Measurements from ENCODE around the gene RHEX. TPM values are rescaled to one million over a fixed set of nuclear protein-coding genes. Genes with fewer than 3 reads are reported as not detected.

RHEX gene
- total RNA-seq, 2 experiments from 2014 or later = not detected

DNA sequence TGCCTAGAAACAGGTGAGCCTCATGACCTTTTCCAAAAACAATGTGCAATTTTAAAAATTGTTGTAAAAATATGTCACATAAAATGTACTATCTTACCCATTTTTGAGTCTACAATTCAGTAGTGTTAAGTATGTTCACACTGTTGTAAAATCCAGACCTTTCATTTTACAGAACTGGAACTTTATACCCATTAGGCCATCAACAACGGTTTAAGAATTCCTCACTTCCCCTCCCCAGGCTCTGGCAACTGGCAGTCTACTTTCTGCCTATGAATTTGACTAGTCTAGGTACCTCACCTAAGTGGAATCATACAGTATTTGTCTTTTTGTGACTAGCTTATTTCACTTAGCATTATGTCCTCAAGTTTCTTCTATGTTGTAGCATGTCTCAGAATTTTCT, 37.9 kb upstream of the RHEX start:
- no peak overlapping the region for H3K27ac Mint-ChIP-seq
- DNase-seq (no peak), ATAC-seq (no peak)
- H3K36me3 Mint-ChIP-seq (ENCODE audit: low read depth) = no peaks in the 10 kb centered on the region
- ChIA-PET CTCF (interaction anchor here (0.8 to 2.9 kb wide), 4 partner anchors 8 to 38 kb away, joined by 3 to 20 read pairs (median 3); no protein-coding TSS in a partner anchor), POLR2A (no interaction called here)
- H3K27me3 Mint-ChIP-seq (ENCODE audit: low read depth) = peaks cover 16% of the 10 kb centered on the region
- H3K4me3 Mint-ChIP-seq = no peak overlapping the region
- peaks cover 30% of the 10 kb centered on the region for H3K4me1 Mint-ChIP-seq (ENCODE audit: low read depth)
- no peaks in the 10 kb centered on the region for H3K9me3 Mint-ChIP-seq (ENCODE audit: insufficient read depth)

DNA sequence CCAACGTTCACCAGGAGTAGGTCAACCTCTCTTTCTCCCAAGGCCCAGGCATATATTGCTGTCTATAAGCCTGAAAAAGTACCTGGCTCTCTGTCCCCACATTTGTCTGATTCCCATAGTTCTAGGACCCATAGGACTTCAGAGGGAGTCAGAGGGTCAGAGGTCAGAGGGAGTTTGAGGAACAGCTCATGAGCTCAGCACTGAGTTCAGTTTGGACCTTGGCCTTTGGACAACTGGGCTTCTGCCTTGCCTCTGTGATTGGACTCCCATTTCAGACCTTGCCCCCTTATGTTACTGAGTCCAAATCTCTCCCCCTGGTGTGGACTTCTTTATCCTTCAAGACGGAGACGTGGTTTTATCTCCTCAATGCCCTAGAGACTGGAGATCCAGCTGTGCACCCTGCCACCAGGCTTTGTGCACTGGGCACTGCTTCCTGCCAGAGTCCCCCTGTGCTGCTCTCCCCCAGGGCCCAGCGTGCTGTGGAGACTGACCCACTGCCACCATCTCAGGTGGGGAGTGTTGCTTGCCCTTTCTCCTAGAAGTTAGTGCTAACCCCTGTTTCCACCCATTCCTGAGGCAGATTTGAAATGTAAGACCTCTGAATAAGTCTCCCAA, 32.5 kb upstream of the RHEX start:
- Mint-ChIP-seq H3K4me3 (no peak overlapping the region), H3K36me3 (ENCODE audit: low read depth) (no peaks in the 10 kb centered on the region), H3K27me3 (ENCODE audit: low read depth) (peaks cover 20% of the 10 kb centered on the region), H3K9me3 (ENCODE audit: insufficient read depth) (no peaks in the 10 kb centered on the region), H3K27ac (no peak overlapping the region), H3K4me1 (ENCODE audit: low read depth) (no peaks in the 10 kb centered on the region)
- CTCF ChIA-PET = interaction anchor here (1.2 kb wide), 1 partner anchor 9 kb away, joined by 3 read pairs; no protein-coding TSS in a partner anchor
- ATAC-seq (no peak), DNase-seq (no peak)
- POLR2A ChIA-PET = no interaction called here

DNA sequence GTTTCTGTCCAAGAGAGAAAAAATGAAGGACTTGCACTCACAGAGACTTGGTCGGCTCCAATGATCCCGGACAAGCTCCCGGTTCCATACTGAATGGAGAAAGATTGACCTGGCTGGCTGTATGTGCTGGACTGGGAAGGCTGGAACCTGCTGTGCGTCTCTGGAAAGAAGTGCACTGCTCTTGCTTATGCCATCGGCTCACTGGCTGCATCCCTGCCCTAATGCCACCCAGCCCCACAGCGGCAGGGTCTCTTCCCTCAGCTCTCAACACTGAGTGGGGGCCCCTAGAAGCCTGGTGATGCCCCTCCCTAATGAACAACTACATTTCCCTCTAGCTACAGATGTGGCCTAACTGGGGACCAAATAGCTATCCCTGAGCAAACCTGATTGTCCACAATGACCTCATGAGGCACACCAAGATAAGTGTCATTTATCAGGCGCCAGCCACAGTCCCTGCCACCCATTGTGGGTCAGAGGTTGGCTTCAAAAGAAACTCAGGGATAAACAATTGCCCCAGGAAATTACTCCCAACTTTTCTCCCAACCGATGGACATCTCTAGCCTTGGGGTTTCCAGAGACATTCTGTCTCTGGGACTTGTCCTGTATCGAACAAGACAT, 31.9 kb upstream of the RHEX start:
- no peaks in the 10 kb centered on the region for H3K36me3 Mint-ChIP-seq (ENCODE audit: low read depth)
- CTCF ChIA-PET = interaction anchor here (1.2 kb wide), 1 partner anchor 9 kb away, joined by 3 read pairs; no protein-coding TSS in a partner anchor
- ATAC-seq = no peak

DNA sequence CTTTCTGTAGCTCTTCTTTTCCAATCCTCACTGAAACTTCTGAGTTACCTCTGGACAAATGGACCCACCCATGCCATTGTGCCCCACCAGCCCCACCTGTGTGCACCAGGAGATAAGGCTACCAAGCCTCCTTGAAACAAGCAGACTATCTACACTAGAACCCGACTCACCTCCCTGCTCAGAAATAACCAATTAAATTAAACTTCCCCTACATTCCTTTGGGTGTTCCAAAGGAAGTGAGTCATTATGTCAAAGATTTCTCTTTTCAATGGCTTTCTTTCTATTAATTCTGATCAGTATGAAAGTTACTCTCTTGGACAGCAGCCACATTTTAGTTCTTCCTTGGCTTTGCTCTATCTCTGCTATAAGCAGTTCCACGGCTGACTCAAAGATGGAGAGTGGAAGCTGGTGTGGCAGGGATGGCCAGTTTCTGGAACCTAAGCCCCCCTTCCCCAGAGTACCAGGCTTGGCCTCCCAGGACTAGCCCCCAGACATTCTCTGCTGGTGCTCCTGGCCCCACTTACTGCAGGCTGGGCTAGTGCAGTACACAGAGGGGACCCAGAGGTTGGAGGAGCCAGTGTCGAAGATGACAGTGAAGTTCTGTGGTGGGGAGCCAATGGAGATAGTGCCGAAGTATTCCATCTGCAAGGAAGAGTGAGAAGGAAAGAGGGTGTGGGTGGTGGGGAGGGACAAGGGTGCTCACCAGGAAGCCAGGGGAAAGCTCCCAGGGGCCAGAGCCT, 31.2 kb upstream of the RHEX start:
- CTCF ChIA-PET = interaction anchor here (1.2 kb wide), 1 partner anchor 8 kb away, joined by 3 read pairs; no protein-coding TSS in a partner anchor
- Mint-ChIP-seq H3K9me3 (ENCODE audit: insufficient read depth) (no peaks in the 10 kb centered on the region), H3K27me3 (ENCODE audit: low read depth) (peaks cover 22% of the 10 kb centered on the region), H3K27ac (no peak overlapping the region), H3K4me3 (no peak overlapping the region), H3K4me1 (ENCODE audit: low read depth) (no peaks in the 10 kb centered on the region), H3K36me3 (ENCODE audit: low read depth) (no peaks in the 10 kb centered on the region)
- no peak for ATAC-seq
- POLR2A ChIA-PET = no interaction called here
- DNase-seq = no peak

More for the DNA sequence above, 31.9 kb upstream of the RHEX start:
- H3K4me1 Mint-ChIP-seq (ENCODE audit: low read depth) = no peaks in the 10 kb centered on the region
- no peak overlapping the region for H3K27ac Mint-ChIP-seq
- H3K27me3 Mint-ChIP-seq (ENCODE audit: low read depth) = peaks cover 22% of the 10 kb centered on the region
- H3K4me3 Mint-ChIP-seq = no peak overlapping the region
- no peaks in the 10 kb centered on the region for H3K9me3 Mint-ChIP-seq (ENCODE audit: insufficient read depth)
- DNase-seq = no peak
- POLR2A ChIA-PET = no interaction called here

DNA sequence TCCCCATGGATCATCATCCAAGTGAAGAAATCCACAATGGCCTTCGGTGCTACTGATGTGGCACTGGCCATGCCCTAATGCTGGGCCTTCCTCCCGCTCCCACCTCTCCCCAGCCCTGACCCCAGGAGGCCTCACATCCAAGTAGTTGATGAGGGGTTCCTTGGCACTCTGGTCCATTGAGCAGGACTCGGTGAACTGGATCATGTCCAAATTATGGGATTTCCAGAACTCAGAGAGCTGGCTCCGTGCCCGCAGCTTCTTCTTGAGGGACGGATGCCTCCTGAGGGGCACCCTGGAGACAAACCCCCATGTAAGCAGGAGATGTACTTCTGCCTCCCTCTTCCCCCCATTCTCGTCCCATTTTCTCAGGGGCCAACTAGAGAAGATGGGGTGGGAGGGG, 30.2 kb upstream of the RHEX start:
- ChIA-PET CTCF (interaction anchor here (1.3 kb wide), 1 partner anchor 46 kb away, joined by 4 read pairs; no protein-coding TSS in a partner anchor), POLR2A (no interaction called here)
- peaks cover 19% of the 10 kb centered on the region for H3K27me3 Mint-ChIP-seq (ENCODE audit: low read depth)
- H3K27ac Mint-ChIP-seq = no peak overlapping the region
- no peak for ATAC-seq
- H3K9me3 Mint-ChIP-seq (ENCODE audit: insufficient read depth) = no peaks in the 10 kb centered on the region
- no peak overlapping the region for H3K4me3 Mint-ChIP-seq
- no peak for DNase-seq
- no peaks in the 10 kb centered on the region for H3K4me1 Mint-ChIP-seq (ENCODE audit: low read depth)
- H3K36me3 Mint-ChIP-seq (ENCODE audit: low read depth) = no peaks in the 10 kb centered on the region

DNA sequence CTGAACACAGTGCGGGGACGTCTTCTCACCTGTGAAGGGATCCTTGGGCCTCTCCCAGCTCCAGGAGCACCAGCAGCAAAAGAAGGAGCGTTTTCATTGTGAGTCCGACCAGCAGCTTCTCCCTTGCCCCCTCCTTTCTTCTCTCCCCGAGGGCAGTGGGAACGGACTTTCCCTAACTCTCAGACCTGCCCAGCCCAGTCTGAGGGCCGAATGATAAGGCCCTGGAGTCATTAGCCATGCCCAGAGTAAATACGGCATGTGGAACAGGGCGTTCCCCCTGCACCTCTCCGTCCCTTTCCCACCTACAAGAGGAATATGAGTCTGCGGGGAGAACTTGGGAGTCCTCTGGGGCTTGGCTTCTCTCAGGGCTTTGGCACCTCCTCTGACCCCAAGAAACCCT, 29.3 kb upstream of the RHEX start, which contains the start of gene CTSE:
Gene CTSE, minus strand, starts transcription at position 201 of the 400 bp plus-strand sequence. Its CDS starts 104 bp downstream, at position 97.
- ATAC-seq = no peak
- H3K9me3 Mint-ChIP-seq (ENCODE audit: insufficient read depth) = no peaks in the 10 kb centered on the region
- H3K27ac Mint-ChIP-seq = no peak within 1 kb of the TSS
- no peak for DNase-seq
- ChIA-PET CTCF (interaction anchor here (1.3 kb wide), 1 partner anchor 47 kb away, joined by 4 read pairs; no protein-coding TSS in a partner anchor), POLR2A (no interaction called here)
- no peaks in the 10 kb centered on the region for H3K36me3 Mint-ChIP-seq (ENCODE audit: low read depth)
- H3K4me1 Mint-ChIP-seq (ENCODE audit: low read depth) = no peaks in the 10 kb centered on the region
- peaks cover 19% of the 10 kb centered on the region for H3K27me3 Mint-ChIP-seq (ENCODE audit: low read depth)
- H3K4me3 Mint-ChIP-seq = no peak within 1 kb of the TSS

DNA sequence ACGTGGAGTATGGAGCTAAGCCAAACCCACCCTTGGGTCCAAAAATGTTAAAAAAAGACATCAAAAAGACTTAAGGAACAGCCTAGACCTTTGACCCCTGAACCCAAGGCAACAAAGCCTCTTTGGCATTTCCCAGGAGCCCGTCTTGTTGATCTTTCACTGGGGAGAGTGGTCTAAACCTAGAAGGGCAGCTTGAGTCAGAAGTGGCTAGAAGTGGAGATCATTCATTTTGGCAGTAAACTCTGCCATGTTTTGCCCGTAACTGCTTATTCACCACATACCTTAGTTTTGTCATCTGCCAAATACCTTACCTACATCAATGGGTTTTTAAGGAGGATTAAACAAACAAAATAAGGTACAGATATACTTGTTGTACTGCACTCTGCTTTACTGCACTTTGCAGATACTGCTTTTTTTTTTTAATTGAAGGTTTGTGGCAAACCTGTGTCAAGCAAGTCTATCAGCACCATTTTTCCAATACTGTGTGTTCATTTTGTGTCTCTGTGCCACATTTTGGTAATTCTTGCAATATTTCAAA, 27.6 kb upstream of the RHEX start:
- H3K9me3 Mint-ChIP-seq (ENCODE audit: insufficient read depth) = no peaks in the 10 kb centered on the region
- POLR2A ChIA-PET = no interaction called here
- ATAC-seq (no peak), DNase-seq (no peak)
- no peak overlapping the region for H3K27ac Mint-ChIP-seq
- no peaks in the 10 kb centered on the region for H3K36me3 Mint-ChIP-seq (ENCODE audit: low read depth)
- CTCF ChIA-PET = interaction anchor here (0.9 to 10.4 kb wide), 2 partner anchors 9 to 80 kb away, joined by 3 to 252 read pairs; no protein-coding TSS in a partner anchor
- peaks cover 22% of the 10 kb centered on the region for H3K27me3 Mint-ChIP-seq (ENCODE audit: low read depth)
- H3K4me3 Mint-ChIP-seq = no peak overlapping the region
- H3K4me1 Mint-ChIP-seq (ENCODE audit: low read depth) = no peaks in the 10 kb centered on the region

DNA sequence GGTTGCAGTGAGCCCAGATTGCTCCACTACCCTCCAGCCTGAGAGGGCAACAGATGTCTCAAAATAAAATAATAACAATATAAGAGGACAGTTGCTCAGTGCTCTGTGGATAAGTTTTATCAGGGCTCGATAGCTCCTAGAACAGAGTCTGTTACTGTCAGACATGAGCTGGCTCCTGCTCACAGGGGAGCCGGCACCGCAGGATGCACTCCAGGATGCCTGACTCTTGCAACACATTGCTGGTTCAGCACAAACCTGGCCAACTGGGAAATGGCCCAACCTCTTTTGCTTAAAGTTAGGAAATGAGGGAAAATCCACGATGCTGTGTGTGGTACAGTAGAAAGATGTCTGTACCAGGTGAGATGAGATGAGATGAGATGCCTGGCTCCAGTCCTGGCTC, 23.5 kb upstream of the RHEX start:
- Mint-ChIP-seq H3K36me3 (ENCODE audit: low read depth) (no peaks in the 10 kb centered on the region), H3K27me3 (ENCODE audit: low read depth) (peaks cover 31% of the 10 kb centered on the region), H3K4me3 (no peak overlapping the region), H3K27ac (no peak overlapping the region), H3K4me1 (ENCODE audit: low read depth) (peaks cover 2% of the 10 kb centered on the region), H3K9me3 (ENCODE audit: insufficient read depth) (no peaks in the 10 kb centered on the region)
- POLR2A ChIA-PET = no interaction called here
- DNase-seq = no peak
- ATAC-seq = no peak
- CTCF ChIA-PET = interaction anchor here (0.7 to 10.4 kb wide), 17 partner anchors 9 to 76 kb away, joined by 3 to 252 read pairs (median 17); no protein-coding TSS in a partner anchor

DNA sequence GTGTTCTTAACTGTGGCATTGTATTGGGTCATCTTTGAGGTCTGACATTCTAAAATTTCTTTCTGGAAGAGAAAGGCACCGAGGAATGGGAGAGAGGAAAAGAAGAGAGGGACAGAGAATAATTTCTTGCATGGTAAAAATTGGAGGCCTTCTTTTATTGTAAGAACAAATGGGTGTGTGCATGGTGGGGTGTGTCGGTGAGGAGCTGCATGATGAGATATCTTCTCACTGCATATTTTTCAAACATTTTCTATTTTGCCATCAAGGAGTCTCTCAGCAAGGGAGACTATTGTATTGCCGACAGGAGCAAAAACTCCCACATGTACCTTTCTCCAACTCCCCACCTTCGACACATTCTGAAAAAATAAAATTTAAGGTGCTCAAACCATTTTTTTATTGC, 22.8 kb upstream of the RHEX start:
- CTCF ChIA-PET = interaction anchor here (0.7 to 10.4 kb wide), 37 partner anchors 8 to 701 kb away, joined by 3 to 252 read pairs (median 5); partner anchors contain the start of gene RAB7B
- ATAC-seq = no peak
- POLR2A ChIA-PET = interaction anchor here (1.3 kb wide), 1 partner anchor 76 kb away, joined by 5 read pairs; no protein-coding TSS in a partner anchor

DNA sequence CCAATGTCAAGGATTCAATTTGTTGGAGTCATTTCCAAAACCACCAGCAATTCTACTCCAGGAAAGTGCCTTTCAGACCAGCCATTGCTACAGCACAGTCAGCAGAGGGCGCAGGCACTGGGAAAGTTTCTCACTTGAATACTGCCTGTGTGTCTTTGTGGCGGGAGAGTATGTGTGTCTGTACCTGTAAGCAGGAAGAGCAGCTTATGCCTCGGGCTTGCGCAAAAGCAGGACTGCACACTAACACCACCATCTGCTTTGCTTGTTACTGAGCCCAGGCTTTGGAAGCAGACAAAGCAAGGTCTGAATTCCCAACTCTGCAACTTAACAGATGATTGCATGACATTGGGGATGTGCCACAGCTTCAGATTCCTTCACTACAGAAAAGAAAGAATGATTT, 22.3 kb upstream of the RHEX start:
- no peaks in the 10 kb centered on the region for H3K36me3 Mint-ChIP-seq (ENCODE audit: low read depth)
- ChIA-PET POLR2A (interaction anchor here (1.3 kb wide), 1 partner anchor 76 kb away, joined by 5 read pairs; no protein-coding TSS in a partner anchor), CTCF (interaction anchor here (0.5 to 10.4 kb wide), 34 partner anchors 12 to 438 kb away, joined by 3 to 252 read pairs (median 5); partner anchors contain the start of gene RAB7B)
- H3K4me3 Mint-ChIP-seq = no peak overlapping the region
- no peaks in the 10 kb centered on the region for H3K9me3 Mint-ChIP-seq (ENCODE audit: insufficient read depth)
- peak; percentile 79 for DNase-seq
- peak; percentile 98 for ATAC-seq
- no peak overlapping the region for H3K27ac Mint-ChIP-seq
- H3K4me1 Mint-ChIP-seq (ENCODE audit: low read depth) = peaks cover 7% of the 10 kb centered on the region
- H3K27me3 Mint-ChIP-seq (ENCODE audit: low read depth) = peaks cover 39% of the 10 kb centered on the region

More for the DNA sequence above, 22.8 kb upstream of the RHEX start:
- H3K9me3 Mint-ChIP-seq (ENCODE audit: insufficient read depth) = no peaks in the 10 kb centered on the region
- peaks cover 38% of the 10 kb centered on the region for H3K27me3 Mint-ChIP-seq (ENCODE audit: low read depth)
- DNase-seq = no peak
- peaks cover 7% of the 10 kb centered on the region for H3K4me1 Mint-ChIP-seq (ENCODE audit: low read depth)
- H3K36me3 Mint-ChIP-seq (ENCODE audit: low read depth) = no peaks in the 10 kb centered on the region
- H3K4me3 Mint-ChIP-seq = no peak overlapping the region
- H3K27ac Mint-ChIP-seq = no peak overlapping the region

DNA sequence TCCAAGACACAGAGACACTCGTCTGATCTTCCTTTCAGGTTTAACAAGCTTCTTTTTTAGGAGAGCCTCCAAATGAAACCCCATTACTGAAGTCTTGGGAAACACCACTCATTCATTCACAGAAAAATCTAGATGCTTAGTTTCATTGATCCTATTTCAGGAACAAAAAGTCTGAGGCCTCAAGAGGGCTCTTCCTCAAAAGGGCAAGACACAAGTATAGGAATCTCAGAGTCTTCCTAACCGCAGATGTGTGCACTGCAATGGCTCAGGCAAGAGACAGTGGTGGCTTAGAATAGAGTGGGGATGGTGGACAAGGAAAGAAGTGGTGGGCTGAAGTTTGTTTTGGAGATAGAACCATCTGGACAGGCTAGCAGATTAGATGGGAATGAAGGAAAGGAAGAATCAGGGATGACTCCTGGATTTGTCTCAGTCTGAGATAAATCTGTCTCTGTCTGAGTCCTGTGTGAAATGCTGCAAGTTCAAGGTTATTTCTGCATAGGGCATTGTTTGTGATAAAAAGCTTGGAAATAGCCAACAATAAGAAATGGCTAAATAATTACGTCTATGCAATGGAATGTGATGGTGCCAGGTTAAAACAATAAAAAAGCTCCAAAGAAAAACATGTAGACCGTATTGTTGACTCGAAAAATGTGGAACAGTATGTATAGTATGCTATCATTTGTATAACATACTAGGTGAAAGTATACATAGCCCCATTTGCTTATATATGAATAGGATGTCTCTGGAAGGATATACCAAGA, 20.4 kb upstream of the RHEX start:
- DNase-seq = no peak
- CTCF ChIA-PET = interaction anchor here (0.7 to 10.4 kb wide), 6 partner anchors 12 to 73 kb away, joined by 4 to 252 read pairs (median 16); no protein-coding TSS in a partner anchor
- H3K4me1 Mint-ChIP-seq (ENCODE audit: low read depth) = peaks cover 7% of the 10 kb centered on the region
- POLR2A ChIA-PET = no interaction called here
- no peak overlapping the region for H3K27ac Mint-ChIP-seq
- ATAC-seq = no peak
- no peak overlapping the region for H3K4me3 Mint-ChIP-seq
- no peaks in the 10 kb centered on the region for H3K36me3 Mint-ChIP-seq (ENCODE audit: low read depth)
- H3K9me3 Mint-ChIP-seq (ENCODE audit: insufficient read depth) = no peaks in the 10 kb centered on the region
- peaks cover 41% of the 10 kb centered on the region for H3K27me3 Mint-ChIP-seq (ENCODE audit: low read depth)
